ENCODE results near the gene ZNF236. TPM values are rescaled to one million over a fixed set of nuclear protein-coding genes. Genes with fewer than 3 reads are reported as not detected.

The ZNF236 gene
- total and polyA plus RNA-seq, 2 donors (not counting 3 experiments of a cell fraction or from before 2014, with no cell fraction given), result 4.5 to 14.7 TPM

DNA sequence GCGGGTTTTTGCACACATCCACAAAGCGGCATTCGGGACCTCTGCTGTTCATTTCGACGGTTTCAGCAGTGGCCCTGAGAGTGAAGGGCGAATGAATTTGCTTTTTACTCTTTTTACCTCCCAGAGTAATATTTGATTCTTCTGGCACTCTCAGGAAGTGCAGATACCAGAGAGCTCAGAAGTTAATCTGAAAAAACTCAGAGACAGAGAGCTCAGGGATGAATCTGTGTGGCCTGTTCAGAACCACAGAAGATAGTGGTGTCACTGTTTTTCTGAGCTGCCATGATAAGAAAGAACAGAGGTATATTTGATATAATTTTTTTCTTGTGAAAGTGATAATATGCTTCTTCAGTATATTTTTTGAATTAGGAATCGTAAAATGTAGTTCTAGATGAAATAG, 181.0 kb downstream of the ZNF236 start:
- Histone ChIP-seq H3K79me2 (ENCODE audit: control insufficient read depth, insufficient read depth, low read length) (no peaks in the 10 kb centered on the region), H3K4me1 (ENCODE audit: control insufficient read depth, extremely low read depth, insufficient read depth, low read length) (no peaks in the 10 kb centered on the region), H2AFZ (ENCODE audit: low read depth, low read length) (no peak overlapping the region), H3K9me3 (replicated peaks; ENCODE audit: control insufficient read depth, insufficient read depth, low read length) (no peaks in the 10 kb centered on the region), H3K9me1 (replicated peaks; ENCODE audit: control insufficient read depth, extremely low read depth, insufficient read depth, low read length) (no peaks in the 10 kb centered on the region), H3K9ac (replicated peaks; ENCODE audit: extremely low read depth, insufficient read depth, low read length) (no peak overlapping the region), H3K27me3 (ENCODE audit: control insufficient read depth in 2 of 2, insufficient read depth in 2 of 2, low read length in 2 of 2) (peaks cover 0 to 3% of the 10 kb centered on the region in 2 experiments), H3K4me2 (ENCODE audit: insufficient read depth, low read length) (no peak overlapping the region), H4K20me1 (replicated peaks; ENCODE audit: control insufficient read depth, extremely low read depth, insufficient read depth, low read length) (no peaks in the 10 kb centered on the region), H3K36me3 (ENCODE audit: control insufficient read depth in 2 of 2, extremely low read depth in 1 of 2, insufficient read depth in 2 of 2, low read length in 2 of 2) (no peaks in the 10 kb centered on the region), H3K27ac (ENCODE audit: insufficient read depth, low read depth, low read length) (no peak overlapping the region), H3K4me3 (replicated peaks in 1 of 3; ENCODE audit: insufficient read depth in 1 of 3, low read depth in 1 of 3, low read length in 3 of 3) (no peak overlapping the region)
- CTCF ChIA-PET, result interaction anchor here (1.5 to 6.7 kb wide), 2 partner anchors 66 to 208 kb away, joined by 4 to 246 read pairs; no protein-coding TSS in a partner anchor
- POLR2A ChIA-PET, result no interaction called here
- intact Hi-C loops (cut with micrococcal nuclease), result loop anchor here (5.0 kb wide), 2 partner anchors 99 to 129 kb away; partner anchors contain the start of gene MBP
- no TSS peak for BruUV-seq (replicated peaks)
- dilution Hi-C loops (cut with MboI; ENCODE audit: extremely low pct_ligation_motif_present, low sequenced_read_pairs), result no loop called here
- TF ChIP-seq JUN (IDR thresholded peaks at IDR 0.05; ENCODE audit: borderline replicate concordance, insufficient read depth, insufficient read length, low read depth), result no peak
- no peak for TF ChIP-seq POLR2AphosphoS5 (IDR thresholded peaks at IDR 0.05; ENCODE audit: insufficient read depth, low read depth, low read length)
- TF ChIP-seq POLR2A (IDR thresholded peaks at IDR 0.05; ENCODE audit: low read depth, low read length), result no peak
- no peak for TF ChIP-seq GATA2 (IDR thresholded peaks at IDR 0.05; ENCODE audit: insufficient read depth, insufficient read length, low read depth, low read length)
- TF ChIP-seq MYC (IDR thresholded peaks at IDR 0.05; ENCODE audit: low read depth, low read length), result no peak
- TF ChIP-seq, protein P1, sequence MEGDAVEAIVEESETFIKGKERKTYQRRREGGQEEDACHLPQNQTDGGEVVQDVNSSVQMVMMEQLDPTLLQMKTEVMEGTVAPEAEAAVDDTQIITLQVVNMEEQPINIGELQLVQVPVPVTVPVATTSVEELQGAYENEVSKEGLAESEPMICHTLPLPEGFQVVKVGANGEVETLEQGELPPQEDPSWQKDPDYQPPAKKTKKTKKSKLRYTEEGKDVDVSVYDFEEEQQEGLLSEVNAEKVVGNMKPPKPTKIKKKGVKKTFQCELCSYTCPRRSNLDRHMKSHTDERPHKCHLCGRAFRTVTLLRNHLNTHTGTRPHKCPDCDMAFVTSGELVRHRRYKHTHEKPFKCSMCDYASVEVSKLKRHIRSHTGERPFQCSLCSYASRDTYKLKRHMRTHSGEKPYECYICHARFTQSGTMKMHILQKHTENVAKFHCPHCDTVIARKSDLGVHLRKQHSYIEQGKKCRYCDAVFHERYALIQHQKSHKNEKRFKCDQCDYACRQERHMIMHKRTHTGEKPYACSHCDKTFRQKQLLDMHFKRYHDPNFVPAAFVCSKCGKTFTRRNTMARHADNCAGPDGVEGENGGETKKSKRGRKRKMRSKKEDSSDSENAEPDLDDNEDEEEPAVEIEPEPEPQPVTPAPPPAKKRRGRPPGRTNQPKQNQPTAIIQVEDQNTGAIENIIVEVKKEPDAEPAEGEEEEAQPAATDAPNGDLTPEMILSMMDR (IDR thresholded peaks at IDR 0.05; ENCODE audit: extremely low read depth in 1 of 2, insufficient read depth in 1 of 2, low read depth in 1 of 2, low read length in 2 of 2), result no peak
- TF ChIP-seq, protein P2, sequence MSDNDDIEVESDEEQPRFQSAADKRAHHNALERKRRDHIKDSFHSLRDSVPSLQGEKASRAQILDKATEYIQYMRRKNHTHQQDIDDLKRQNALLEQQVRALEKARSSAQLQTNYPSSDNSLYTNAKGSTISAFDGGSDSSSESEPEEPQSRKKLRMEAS (IDR thresholded peaks at IDR 0.05; ENCODE audit: insufficient read depth, insufficient read length), result no peak
- no peak for TF ChIP-seq EZH2 (IDR thresholded peaks at IDR 0.05; ENCODE audit: borderline replicate concordance, low read depth, low read length, severe bottlenecking)
- TF ChIP-seq FOS (IDR thresholded peaks at IDR 0.05; ENCODE audit: borderline replicate concordance, insufficient read depth, low read length), result no peak
- no peak for FAIRE-seq
- no peak for DNase-seq (ENCODE audit: low read depth, low spot score)

All from endothelial cell of umbilical vein (primary cell).